Gastroesophageal sphincter (tissue), 4 donors: ENCODE results near the gene BTBD3. TPM values are rescaled to one million over a fixed set of nuclear protein-coding genes. Genes with fewer than 3 reads are reported as not detected.

ENCODE experiments used
- ATAC-seq: fragments of 150-250 bp; one replicate; pipeline ENCODE4 v1.9.1; 2016; ENCODE audit warnings: mild to moderate bottlenecking, moderate library complexity
- H3K27ac ChIP-seq, 4 donors: fragments of 200-600 bp; sonication (generic) in 3 of 4; 1 replicate in 3 of 4; 2 replicates in 1 of 4; pipeline ENCODE4 v1.5.1; 2016 to 2019
- H3K27me3 ChIP-seq: fragments of 200-600 bp; sonication (generic); one replicate; pipeline ENCODE4 v1.5.1; 2019
- H3K36me3 ChIP-seq, 2 donors: fragments of 200-600 bp; sonication (generic); one replicate each; pipeline ENCODE4 v1.5.1; 2019; ENCODE audit warnings: control low read depth in 1 of 2
- H3K4me1 ChIP-seq, 3 donors: fragments of 200-600 bp; sonication (generic); 1 replicate in 2 of 3; 2 replicates in 1 of 3; pipeline ENCODE4 v1.5.1; 2016 to 2019; ENCODE audit warnings: control low read depth in 2 of 3
- H3K4me3 ChIP-seq, 2 donors: fragments of 200-600 bp; sonication (generic); one replicate each; pipeline ENCODE4 v1.5.1; 2019; ENCODE audit warnings: mild to moderate bottlenecking in 1 of 2, moderate library complexity in 1 of 2
- H3K9me3 ChIP-seq, 3 donors: fragments of 200-600 bp; sonication (generic); one replicate each; pipeline ENCODE4 v1.5.1; 2017 to 2019; ENCODE audit warnings: control low read depth in 2 of 3
- CTCF ChIP-seq, 4 experiments: fragments of 200-600 bp in 2 of 4; fragments of 450-650 bp in 2 of 4; sonication (generic) in 1 of 4; IDR thresholded peaks; one replicate each; pipeline ENCODE4 v1.5.1; 2017 to 2019; ENCODE audit warnings: antibody characterized with exemption in 4 of 4, mild to moderate bottlenecking in 2 of 4, moderate library complexity in 2 of 4
- EP300 ChIP-seq: sonication (generic); formaldehyde crosslinking; IDR thresholded peaks from one replicate; pipeline ENCODE4 v1.6.1; 2017; ENCODE audit warnings: antibody characterized with exemption, mild to moderate bottlenecking
- POLR2A ChIP-seq, 2 donors: fragments of 450-650 bp; IDR thresholded peaks; one replicate each; pipeline ENCODE4 v1.6.1; 2017; ENCODE audit warnings: antibody characterized with exemption in 2 of 2, mild to moderate bottlenecking in 2 of 2, moderate library complexity in 1 of 2
- POLR2AphosphoS5 ChIP-seq: sonication (generic); formaldehyde crosslinking; IDR thresholded peaks from one replicate; pipeline ENCODE4 v1.6.1; 2017; ENCODE audit warnings: antibody characterized with exemption
- WGBS, 2 donors: methylation state at CpG; one replicate each; pipeline ENCODE4 v1.1.5; 2018; ENCODE audit warnings: low coverage in 1 of 2; 5-methylcytosine and 5-hydroxymethylcytosine counted together
- total RNA-seq, 4 donors: library from RNA; depleted of rRNA; stranded (reverse); fragments of >200 nt; gene quantifications; one replicate each; pipeline ENCODE4 v1.1.0, GENCODE V29; 2016

The BTBD3 gene
- total RNA-seq, 4 donors from 2014 or later, result 25.9 to 87.8 (median 34.8) TPM

GRCh38 chr20:11881449-11881848 lies 36.2 kb upstream of the BTBD3 start:
- WGBS, 2 donors, result 52 to 79% methylated on average over 4 of the region's 4 CpGs
- no peak for ATAC-seq
- no peaks in the 10 kb centered on the region for H3K36me3 ChIP-seq

GRCh38 chr20:11882651-11883050 lies 35.0 kb upstream of the BTBD3 start:
- no peaks in the 10 kb centered on the region for H3K36me3 ChIP-seq
- TF ChIP-seq POLR2A (IDR thresholded peaks at IDR 0.05) (no peak), CTCF (IDR thresholded peaks at IDR 0.05) (no peak), POLR2AphosphoS5 (no peak), EP300 (no peak)
- no peak for ATAC-seq
- no peaks in the 10 kb centered on the region for H3K9me3 ChIP-seq
- no peaks in the 10 kb centered on the region for H3K27me3 ChIP-seq
- 75 to 80% methylated on average over 7 of the region's 7 CpGs for WGBS, 2 donors
- H3K4me1 ChIP-seq, result no peaks in the 10 kb centered on the region
- H3K27ac ChIP-seq, result no peak overlapping the region
- no peak overlapping the region for H3K4me3 ChIP-seq

More at GRCh38 chr20:11881449-11881848, 36.2 kb upstream of the BTBD3 start:
- H3K4me1 ChIP-seq, result no peaks in the 10 kb centered on the region
- no peaks in the 10 kb centered on the region for H3K27me3 ChIP-seq
- no peak overlapping the region for H3K4me3 ChIP-seq
- H3K9me3 ChIP-seq, result no peaks in the 10 kb centered on the region
- TF ChIP-seq EP300 (no peak), POLR2AphosphoS5 (no peak), POLR2A (IDR thresholded peaks at IDR 0.05) (no peak), CTCF (IDR thresholded peaks at IDR 0.05) (no peak)
- no peak overlapping the region for H3K27ac ChIP-seq

- Histone ChIP-seq H3K36me3 (no peaks in the 10 kb centered on the region), H3K4me1 (peaks cover 0 to 26% (median 4%) of the 10 kb centered on the region in 3 donors), H3K27me3 (no peaks in the 10 kb centered on the region), H3K27ac (no peak overlapping the region), H3K4me3 (no peak overlapping the region), H3K9me3 (no peaks in the 10 kb centered on the region)
- no peak for TF ChIP-seq POLR2A (IDR thresholded peaks at IDR 0.05)
- no peak for TF ChIP-seq CTCF (IDR thresholded peaks at IDR 0.05)
- 45% methylated on average over 1 of the region's 1 CpG; no CpG with 5 or more reads in 1 of the 2 donors for WGBS, 2 donors
- ATAC-seq, result no peak
These were observed 29.0 kb upstream of the BTBD3 start for GRCh38 chr20:11888648-11889047.

GRCh38 chr20:11890331-11891076 lies 27.2 kb upstream of the BTBD3 start:
- Histone ChIP-seq H3K27ac (peak overlapping the region; percentile 73 to 97 (median 96)), H3K9me3 (no peaks in the 10 kb centered on the region), H3K4me1 (peaks cover 0 to 31% (median 4%) of the 10 kb centered on the region in 3 donors), H3K4me3 (peak overlapping the region; percentile 61 to 89), H3K27me3 (no peaks in the 10 kb centered on the region), H3K36me3 (no peaks in the 10 kb centered on the region)
- TF ChIP-seq POLR2A (IDR thresholded peaks at IDR 0.05), result peak; percentile 40 to 78
- peak; percentile 54 for TF ChIP-seq POLR2AphosphoS5
- peak in 2 of 4 experiments; percentile 35 to 37 for TF ChIP-seq CTCF (IDR thresholded peaks at IDR 0.05)
- no peak for TF ChIP-seq EP300
- WGBS, 2 donors, result 0% methylated on average over 3 to 9 of the region's 69 CpGs
- ATAC-seq, result peak; percentile 93
